B cell (primary cell): ENCODE results near the gene CRYBA4. TPM values are rescaled to one million over a fixed set of nuclear protein-coding genes. Genes with fewer than 3 reads are reported as not detected.

Experiments used
- ATAC-seq: fragments of 200-7000 bp; cut with Tn5 transposase; one replicate; pipeline ENCODE4 v1.10.0; 2021; ENCODE audit warnings: low read depth, mild to moderate bottlenecking, moderate number of reproducible peaks, moderate library complexity
- CTCF ChIA-PET: fragments of 350-600 bp; sonication (Branson Sonifier 250); formaldehyde crosslinking; loops from one replicate; lab custom pipeline; 2021; ENCODE audit warnings: antibody characterized with exemption, inconsistent platforms; lab: Charles Lee
- POLR2A ChIA-PET: fragments of 350-600 bp; sonication (Branson Sonifier 250); formaldehyde crosslinking; loops from one replicate; lab custom pipeline; 2021; ENCODE audit warnings: antibody characterized with exemption; lab: Charles Lee
- DNase-seq: peaks from one replicate; pipeline ENCODE4 v3.0.0; 2013
- H2AFZ ChIP-seq: 2 replicates; pipeline ENCODE4 v1.6.1; 2012; ENCODE audit warnings: mild to moderate bottlenecking, low read depth, low read length; ENCODE audit not compliant: insufficient read depth, poor library complexity, severe bottlenecking
- H3K27ac ChIP-seq, 2 donors: 1 replicate in 1 of 2; 2 replicates in 1 of 2; pipeline ENCODE4 v1.5.1; 2012 to 2013; ENCODE audit warnings: low read length in 2 of 2, mild to moderate bottlenecking in 2 of 2, moderate library complexity in 1 of 2
- H3K27me3 ChIP-seq, 4 experiments: fragments of 200-600 bp in 1 of 4; sonication (generic) in 1 of 4; replicated peaks in 1 of 4; 1 replicate in 2 of 4; 2 replicates in 2 of 4; pipeline versions ENCODE4 v1.6.1 to v1.7.0; 2013 to 2016; ENCODE audit warnings: low read length in 3 of 4, mild to moderate bottlenecking in 2 of 4, mixed read lengths in 1 of 4, moderate library complexity in 1 of 4; ENCODE audit not compliant: insufficient read depth in 4 of 4, control insufficient read depth in 3 of 4; ENCODE audit errors: control extremely low read depth in 1 of 4
- H3K36me3 ChIP-seq, 2 experiments: replicated peaks in 1 of 2; 1 replicate in 1 of 2; 2 replicates in 1 of 2; pipeline versions ENCODE4 v1.6.1 to v1.7.1; 2013; ENCODE audit warnings: low read length in 1 of 2; ENCODE audit not compliant: insufficient read depth in 2 of 2, control insufficient read depth in 1 of 2; ENCODE audit errors: control extremely low read depth in 1 of 2, extremely low read depth in 1 of 2
- H3K4me1 ChIP-seq, 2 donors: fragments of 200-600 bp in 1 of 2; sonication (generic) in 1 of 2; 1 replicate in 1 of 2; 2 replicates in 1 of 2; pipeline versions ENCODE4 v1.5.1 to v1.6.1; 2013 to 2017; ENCODE audit warnings: low read length in 2 of 2; ENCODE audit not compliant: control insufficient read depth in 2 of 2, insufficient read depth in 2 of 2
- H3K4me2 ChIP-seq: replicated peaks from 2 replicates; pipeline ENCODE3; 2012; ENCODE audit warnings: mild to moderate bottlenecking, low read depth, low read length; ENCODE audit not compliant: poor library complexity, severe bottlenecking
- H3K4me3 ChIP-seq, 5 experiments: fragments of 200-600 bp in 1 of 5; sonication (generic) in 1 of 5; 1 replicate in 3 of 5; 2 replicates in 2 of 5; pipeline versions ENCODE4 v1.5.1 to v1.7.0; 2011 to 2016; ENCODE audit warnings: low read length in 4 of 5, mild to moderate bottlenecking in 4 of 5, low read depth in 2 of 5, control low read depth in 1 of 5, moderate library complexity in 1 of 5; ENCODE audit not compliant: insufficient read depth in 1 of 5; ENCODE audit errors: control extremely low read depth in 1 of 5, extremely low read depth in 1 of 5
- H3K79me2 ChIP-seq: fragments of 200-600 bp; sonication (generic); one replicate; pipeline ENCODE4 v1.6.0; 2016; ENCODE audit warnings: low read length; ENCODE audit not compliant: control insufficient read depth, insufficient read depth
- H3K9ac ChIP-seq: fragments of 200-600 bp; sonication (generic); 2 replicates; pipeline ENCODE4 v1.6.1; 2017; ENCODE audit warnings: mild to moderate bottlenecking, low read length, moderate library complexity
- H3K9me3 ChIP-seq, 3 donors: one replicate each; pipeline versions ENCODE4 v1.6.1 to v1.7.1; 2013; ENCODE audit warnings: low read length in 2 of 3; ENCODE audit not compliant: control insufficient read depth in 2 of 3, insufficient read depth in 1 of 3; ENCODE audit errors: control extremely low read depth in 1 of 3
- H4K20me1 ChIP-seq: 2 replicates; pipeline ENCODE4 v1.6.0; 2012; ENCODE audit warnings: mild to moderate bottlenecking, low read length; ENCODE audit not compliant: insufficient read depth, control insufficient read depth, poor library complexity, severe bottlenecking
- H3K27ac Mint-ChIP-seq: one replicate; pipeline ENCODE4 v1.8.0; 2021; ENCODE audit warnings: mixed read lengths
- H3K27me3 Mint-ChIP-seq: one replicate; pipeline ENCODE4 v1.8.0; 2021; ENCODE audit warnings: mixed read lengths
- H3K4me1 Mint-ChIP-seq: one replicate; pipeline ENCODE4 v1.8.0; 2021; ENCODE audit warnings: mixed read lengths
- H3K4me3 Mint-ChIP-seq: one replicate; pipeline ENCODE4 v1.8.0; 2021; ENCODE audit warnings: mixed read lengths
- H3K9me3 Mint-ChIP-seq: one replicate; pipeline ENCODE4 v1.8.0; 2022; ENCODE audit warnings: mixed read lengths; ENCODE audit not compliant: insufficient read depth
- CTCF ChIP-seq: fragments of 200-600 bp; IDR thresholded peaks from one replicate; pipeline ENCODE4 v1.8.0; 2022; ENCODE audit warnings: antibody characterized with exemption, mild to moderate bottlenecking
- EZH2 ChIP-seq: IDR thresholded peaks from 2 replicates; pipeline ENCODE4 v1.6.1; 2012; ENCODE audit warnings: borderline replicate concordance, low read depth, mild to moderate bottlenecking, moderate library complexity, low read length; ENCODE audit not compliant: insufficient read depth, poor library complexity, severe bottlenecking
- WGBS: methylation state at CpG from one replicate; pipeline ENCODE4 v1.1.5; 2013; ENCODE audit warnings: missing lambda C conversion rate; ENCODE audit not compliant: insufficient coverage; 5-methylcytosine and 5-hydroxymethylcytosine counted together
- intact Hi-C: fragments of 100-400 bp; cut with micrococcal nuclease; formaldehyde crosslinking; loops from one replicate; pipeline ENCODE4 v1.10.0; 2022
- polyA plus RNA-seq: library from polyadenylated mRNA; depleted of rRNA; stranded (reverse); fragments of >200 nt; gene quantifications from 2 replicates; pipeline ENCODE4 v1.2.3, GENCODE V29; 2012
- total RNA-seq, 2 donors: library from RNA; stranded (reverse); fragments of 120-200 nt in 1 of 2; gene quantifications; 1 replicate in 1 of 2; 2 replicates in 1 of 2; pipeline versions ENCODE4 v1.2.3 to v1.2.4, GENCODE V29; 2013 to 2022

Gene CRYBA4
- total and polyA plus RNA-seq, 2 donors (not counting 1 experiment from before 2014, with no cell fraction given), result not detected

- peaks cover 2% of the 10 kb centered on the region for H3K4me1 Mint-ChIP-seq
- no peak overlapping the region for H3K27ac ChIP-seq
- ATAC-seq, result no peak
- peaks cover 0 to 3% (median 0%) of the 10 kb centered on the region in 4 experiments for H3K27me3 ChIP-seq
- H3K9me3 Mint-ChIP-seq, result no peaks in the 10 kb centered on the region
- H3K4me2 ChIP-seq, result no peak overlapping the region
- H3K27me3 Mint-ChIP-seq, result peaks cover 3% of the 10 kb centered on the region
- no peak for DNase-seq
- no peaks in the 10 kb centered on the region for H3K9me3 ChIP-seq
- CTCF ChIA-PET, result no interaction called here
- WGBS, result no CpG with 5 or more reads among the region's 1 CpG
- POLR2A ChIA-PET, result no interaction called here
- H3K4me3 Mint-ChIP-seq, result no peak overlapping the region
- H4K20me1 ChIP-seq, result no peaks in the 10 kb centered on the region
- intact Hi-C loops, result no loop called here
- no peak overlapping the region for H3K4me3 ChIP-seq
- no peak overlapping the region for H3K27ac Mint-ChIP-seq
- H3K36me3 ChIP-seq, result no peaks in the 10 kb centered on the region
- no peak overlapping the region for H2AFZ ChIP-seq
- H3K9ac ChIP-seq, result no peak overlapping the region
- no peak for TF ChIP-seq EZH2
- TF ChIP-seq CTCF, result no peak
- H3K79me2 ChIP-seq, result no peaks in the 10 kb centered on the region
- H3K4me1 ChIP-seq, result no peaks in the 10 kb centered on the region
Measured at GRCh38 chr22:26604368-26604767, 17.4 kb upstream of the CRYBA4 start.

- Mint-ChIP-seq H3K9me3 (no peaks in the 10 kb centered on the region), H3K27me3 (no peaks in the 10 kb centered on the region), H3K27ac (no peak overlapping the region), H3K4me1 (peaks cover 17% of the 10 kb centered on the region), H3K4me3 (no peak overlapping the region)
- Histone ChIP-seq H3K4me1 (peaks cover 7 to 14% of the 10 kb centered on the region in 2 donors), H3K4me2 (no peak overlapping the region), H3K79me2 (no peaks in the 10 kb centered on the region), H3K9ac (no peak overlapping the region), H4K20me1 (no peaks in the 10 kb centered on the region), H3K36me3 (no peaks in the 10 kb centered on the region), H3K9me3 (no peaks in the 10 kb centered on the region), H3K27me3 (peaks cover 0 to 3% (median 0%) of the 10 kb centered on the region in 4 experiments), H3K27ac (no peak overlapping the region), H3K4me3 (no peak overlapping the region), H2AFZ (no peak overlapping the region)
- ATAC-seq (no peak), DNase-seq (no peak)
- ChIA-PET CTCF (interaction anchor here (0.6 to 1.2 kb wide), 2 partner anchors 10 to 23 kb away, joined by 3 read pairs; no protein-coding TSS in a partner anchor), POLR2A (no interaction called here)
- intact Hi-C loops, result no loop called here
- no peak for TF ChIP-seq EZH2
- no peak for TF ChIP-seq CTCF
- 100% methylated on average over 1 of the region's 4 CpGs for WGBS
Measured at GRCh38 chr22:26606611-26607010, 15.2 kb upstream of the CRYBA4 start.
